ENCODE measurements around the gene ASPDH. TPM values are rescaled to one million over a fixed set of nuclear protein-coding genes. Genes with fewer than 3 reads are reported as not detected.

The ASPDH gene
- total and polyA plus RNA-seq, 2 donors (not counting 1 experiment from before 2014, with no cell fraction given), result not detected

DNA sequence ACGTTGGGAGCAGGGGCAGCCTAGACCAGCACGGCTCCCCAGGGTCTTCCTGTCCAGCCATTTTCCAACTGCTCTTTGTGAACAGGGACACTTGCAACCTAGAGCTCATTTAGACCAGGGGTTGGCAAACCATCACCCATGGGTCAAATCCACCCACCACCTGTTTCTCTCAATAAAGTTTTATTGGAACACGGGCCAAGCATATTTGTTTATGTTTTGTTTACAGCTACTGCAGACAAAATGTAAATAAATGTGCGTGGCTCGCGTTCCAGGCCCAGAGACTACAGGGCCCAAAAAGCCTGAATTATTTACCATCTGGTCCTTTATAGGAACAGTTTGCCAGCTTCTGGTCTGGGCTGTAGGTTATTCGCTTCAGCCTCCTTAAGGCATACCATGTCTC is 50.7 kb downstream of the ASPDH start:
- Mint-ChIP-seq H3K4me3 (no peak overlapping the region), H3K9me3 (ENCODE audit: insufficient read depth) (no peaks in the 10 kb centered on the region), H3K4me1 (peaks cover 18% of the 10 kb centered on the region), H3K27ac (no peak overlapping the region), H3K27me3 (no peaks in the 10 kb centered on the region)
- H3K27ac ChIP-seq (ENCODE audit: low read length in 2 of 2), result no peak overlapping the region
- ATAC-seq (ENCODE audit: low read depth), result no peak
- no peak for DNase-seq
- 79% methylated on average over 3 of the region's 7 CpGs for WGBS (ENCODE audit: insufficient coverage)
- no peaks in the 10 kb centered on the region for H3K9me3 ChIP-seq (ENCODE audit: control extremely low read depth in 1 of 3, control insufficient read depth in 2 of 3, insufficient read depth in 1 of 3, low read length in 2 of 3)
- TF ChIP-seq EZH2 (IDR thresholded peaks at IDR 0.05; ENCODE audit: borderline replicate concordance, insufficient read depth, low read depth, low read length, poor library complexity, severe bottlenecking), result no peak
- TF ChIP-seq, protein P1, sequence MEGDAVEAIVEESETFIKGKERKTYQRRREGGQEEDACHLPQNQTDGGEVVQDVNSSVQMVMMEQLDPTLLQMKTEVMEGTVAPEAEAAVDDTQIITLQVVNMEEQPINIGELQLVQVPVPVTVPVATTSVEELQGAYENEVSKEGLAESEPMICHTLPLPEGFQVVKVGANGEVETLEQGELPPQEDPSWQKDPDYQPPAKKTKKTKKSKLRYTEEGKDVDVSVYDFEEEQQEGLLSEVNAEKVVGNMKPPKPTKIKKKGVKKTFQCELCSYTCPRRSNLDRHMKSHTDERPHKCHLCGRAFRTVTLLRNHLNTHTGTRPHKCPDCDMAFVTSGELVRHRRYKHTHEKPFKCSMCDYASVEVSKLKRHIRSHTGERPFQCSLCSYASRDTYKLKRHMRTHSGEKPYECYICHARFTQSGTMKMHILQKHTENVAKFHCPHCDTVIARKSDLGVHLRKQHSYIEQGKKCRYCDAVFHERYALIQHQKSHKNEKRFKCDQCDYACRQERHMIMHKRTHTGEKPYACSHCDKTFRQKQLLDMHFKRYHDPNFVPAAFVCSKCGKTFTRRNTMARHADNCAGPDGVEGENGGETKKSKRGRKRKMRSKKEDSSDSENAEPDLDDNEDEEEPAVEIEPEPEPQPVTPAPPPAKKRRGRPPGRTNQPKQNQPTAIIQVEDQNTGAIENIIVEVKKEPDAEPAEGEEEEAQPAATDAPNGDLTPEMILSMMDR (IDR thresholded peaks at IDR 0.05), result no peak
- intact Hi-C loops (cut with micrococcal nuclease), result no loop called here
- H3K36me3 ChIP-seq (replicated peaks in 1 of 2; ENCODE audit: control extremely low read depth in 1 of 2, control insufficient read depth in 1 of 2, extremely low read depth in 1 of 2, insufficient read depth in 2 of 2, low read length in 1 of 2), result no peaks in the 10 kb centered on the region
- H3K4me1 ChIP-seq (ENCODE audit: control insufficient read depth in 2 of 2, insufficient read depth in 2 of 2, low read length in 2 of 2), result peaks cover 21 to 26% of the 10 kb centered on the region in 2 donors
- no peak overlapping the region for H3K9ac ChIP-seq (ENCODE audit: low read length)
- H2AFZ ChIP-seq (ENCODE audit: insufficient read depth, low read depth, low read length, poor library complexity, severe bottlenecking), result no peak overlapping the region
- H3K4me3 ChIP-seq (ENCODE audit: control extremely low read depth in 1 of 5, extremely low read depth in 1 of 5, insufficient read depth in 1 of 5, low read depth in 2 of 5, low read length in 4 of 5), result no peak overlapping the region
- no peaks in the 10 kb centered on the region for H4K20me1 ChIP-seq (ENCODE audit: control insufficient read depth, insufficient read depth, low read length, poor library complexity, severe bottlenecking)
- H3K27me3 ChIP-seq (replicated peaks in 1 of 4; ENCODE audit: control extremely low read depth in 1 of 4, control insufficient read depth in 3 of 4, insufficient read depth in 4 of 4, low read length in 3 of 4), result no peaks in the 10 kb centered on the region
- POLR2A ChIA-PET, result interaction anchor here (0.6 kb wide), 1 partner anchor 161 kb away, joined by 8 read pairs; no protein-coding TSS in a partner anchor
- CTCF ChIA-PET, result interaction anchor here (1.0 to 4.3 kb wide), 11 partner anchors 11 to 120 kb away, joined by 3 to 131 read pairs (median 8); partner anchors contain the start of genes NAPSA, NR1H2, POLD1 and SPIB
- H3K79me2 ChIP-seq (ENCODE audit: control insufficient read depth, insufficient read depth, low read length), result no peaks in the 10 kb centered on the region
- H3K4me2 ChIP-seq (replicated peaks; ENCODE audit: low read depth, low read length, poor library complexity, severe bottlenecking), result no peak overlapping the region

Other genes starting within 250 kb of the ASPDH start
- gene KCNC3, start 184.5 kb downstream of the ASPDH start, total RNA-seq, result 23.0 and 24.4 TPM in 2 replicates
- 7.5 and 12.3 TPM in 2 replicates for gene KCNC3, start 184.5 kb downstream of the ASPDH start, polyA plus RNA-seq
- 3.5 and 4.7 TPM in 2 replicates for gene NAPSA, start 148.3 kb downstream of the ASPDH start, total RNA-seq
- 3.7 and 4.0 TPM in 2 replicates for gene NAPSA, start 148.3 kb downstream of the ASPDH start, polyA plus RNA-seq
- gene NR1H2, start 137.5 kb downstream of the ASPDH start, total RNA-seq, result 116 and 118 TPM in 2 replicates
- gene NR1H2, start 137.5 kb downstream of the ASPDH start, polyA plus RNA-seq, result 164 and 359 TPM in 2 replicates
- gene POLD1, start 129.6 kb downstream of the ASPDH start, total RNA-seq, result 43.6 and 52.4 TPM in 2 replicates
- gene POLD1, start 129.6 kb downstream of the ASPDH start, polyA plus RNA-seq, result 62.3 and 65.2 TPM in 2 replicates
- gene SPIB, start 95.0 kb downstream of the ASPDH start, total RNA-seq, result 205 and 211 TPM in 2 replicates
- 114 and 183 TPM in 2 replicates for gene SPIB, start 95.0 kb downstream of the ASPDH start, polyA plus RNA-seq
- 1.1 and 1.3 TPM in 2 replicates for gene MYBPC2, start 81.0 kb downstream of the ASPDH start, total RNA-seq
- gene MYBPC2, start 81.0 kb downstream of the ASPDH start, polyA plus RNA-seq, result 1.7 and 2.2 TPM in 2 replicates
- 81.1 and 88.1 TPM in 2 replicates for gene EMC10, start 37.4 kb downstream of the ASPDH start, total RNA-seq
- 51.1 and 54.4 TPM in 2 replicates for gene EMC10, start 37.4 kb downstream of the ASPDH start, polyA plus RNA-seq
- 0.34 and 0.58 TPM in 2 replicates for gene GARIN5A, start 37.1 kb downstream of the ASPDH start, total RNA-seq
- 0.22 and 0.37 TPM in 2 replicates for gene GARIN5A, start 37.1 kb downstream of the ASPDH start, polyA plus RNA-seq
- gene JOSD2, start 2.7 kb downstream of the ASPDH start, total RNA-seq, result 32.8 TPM in 2 replicates
- gene JOSD2, start 2.7 kb downstream of the ASPDH start, polyA plus RNA-seq, result 23.9 and 25.0 TPM in 2 replicates
- not detected in 2 replicates for gene LRRC4B, start 54.5 kb upstream of the ASPDH start, total RNA-seq
- 0.03 TPM in 1 of 2 replicates, not detected in the other for gene LRRC4B, start 54.5 kb upstream of the ASPDH start, polyA plus RNA-seq
- gene SYT3, start 126.0 kb upstream of the ASPDH start, total RNA-seq, result 0.17 and 0.39 TPM in 2 replicates
- 0.09 TPM in 1 of 2 replicates, not detected in the other for gene SYT3, start 126.0 kb upstream of the ASPDH start, polyA plus RNA-seq
- gene C19orf81, start 135.5 kb upstream of the ASPDH start, total RNA-seq, result not detected in 2 replicates
- gene C19orf81, start 135.5 kb upstream of the ASPDH start, polyA plus RNA-seq, result 0.37 TPM in 1 of 2 replicates, not detected in the other
- gene SHANK1, start 205.9 kb upstream of the ASPDH start, total RNA-seq, result not detected in 2 replicates
- gene SHANK1, start 205.9 kb upstream of the ASPDH start, polyA plus RNA-seq, result 0.03 TPM in 1 of 2 replicates, not detected in the other
- 0.34 and 0.52 TPM in 2 replicates for gene CLEC11A, start 209.5 kb upstream of the ASPDH start, total RNA-seq
- 1.6 and 2.8 TPM in 2 replicates for gene CLEC11A, start 209.5 kb upstream of the ASPDH start, polyA plus RNA-seq